Inflammatory macrophage treated with lipopolysaccharide for 1 hour (primary cell): ENCODE results near the gene COL6A1.
"Not testable (repeated sequence)": the region's sequence is repeated elsewhere in the genome, so short reads cannot be mapped to it uniquely, and the experiment has no call there.

Experiments used
- DNase-seq, 2 donors: peaks; one replicate each; pipeline ENCODE4 v3.0.0-alpha.2; 2020 to 2022

The COL6A1 gene

GRCh38 chr21:45945066-45945867 lies 36.3 kb upstream of the COL6A1 start:
- DNase-seq: no peak

GRCh38 chr21:45945868-45946210 lies 35.7 kb upstream of the COL6A1 start:
- DNase-seq: no peak

- no peak for DNase-seq
These were observed 34.3 kb upstream of the COL6A1 start for GRCh38 chr21:45947296-45947695.

- DNase-seq: no peak
These were observed 33.8 kb upstream of the COL6A1 start for GRCh38 chr21:45947716-45948255.

- DNase-seq: no peak
These were observed 32.9 kb upstream of the COL6A1 start for GRCh38 chr21:45948576-45949141.

- DNase-seq: no peak
These were observed 31.4 kb upstream of the COL6A1 start for GRCh38 chr21:45949928-45950739.

- DNase-seq: no peak
These were observed 30.6 kb upstream of the COL6A1 start for GRCh38 chr21:45950740-45951515.

GRCh38 chr21:45951676-45952075 lies 29.9 kb upstream of the COL6A1 start:
- no peak for DNase-seq

- DNase-seq: not testable (repeated sequence)
These were observed 29.0 kb upstream of the COL6A1 start for GRCh38 chr21:45952527-45952926.

- no peak for DNase-seq
These were observed 28.6 kb upstream of the COL6A1 start for GRCh38 chr21:45952974-45953373.

- DNase-seq: no peak
These were observed 27.3 kb upstream of the COL6A1 start for GRCh38 chr21:45954261-45954660.

- no peak for DNase-seq
These were observed 26.6 kb upstream of the COL6A1 start for GRCh38 chr21:45954921-45955320.

- DNase-seq: no peak
These were observed 24.0 kb upstream of the COL6A1 start for GRCh38 chr21:45957551-45957950.

- no peak for DNase-seq
These were observed 23.5 kb upstream of the COL6A1 start for GRCh38 chr21:45957981-45958600.

- DNase-seq: no peak
These were observed 22.4 kb upstream of the COL6A1 start for GRCh38 chr21:45959182-45959581.

GRCh38 chr21:45959779-45960390 lies 21.7 kb upstream of the COL6A1 start:
- DNase-seq: no peak

GRCh38 chr21:45961408-45961807 lies 20.2 kb upstream of the COL6A1 start:
- DNase-seq: not testable (repeated sequence)

GRCh38 chr21:45962531-45963231 lies 18.9 kb upstream of the COL6A1 start:
- no peak for DNase-seq

GRCh38 chr21:45963232-45963570 lies 18.4 kb upstream of the COL6A1 start:
- no peak for DNase-seq

- DNase-seq: no peak
These were observed 16.9 kb upstream of the COL6A1 start for GRCh38 chr21:45964649-45965048.

- no peak for DNase-seq
These were observed 16.3 kb upstream of the COL6A1 start for GRCh38 chr21:45965084-45965809.
